HUES6 (cell line): Measurements from ENCODE around the gene ABLIM3.
A peak's percentile ranks its signal among the peaks of the same experiment; 100 is the strongest.

ENCODE experiments used
- H3K27ac ChIP-seq: 2 replicates; pipeline ENCODE4 v1.7.0; 2013; ENCODE audit warnings: low read depth, mild to moderate bottlenecking, low read length, inconsistent platforms
- H3K27me3 ChIP-seq: 2 replicates; pipeline ENCODE4 v1.6.1; 2013; ENCODE audit warnings: low read length; ENCODE audit not compliant: control insufficient read depth, insufficient read depth
- H3K36me3 ChIP-seq: 2 replicates; pipeline ENCODE4 v1.6.1; 2013; ENCODE audit warnings: low read length; ENCODE audit not compliant: control insufficient read depth, insufficient read depth
- H3K4me1 ChIP-seq: 2 replicates; pipeline ENCODE4 v1.6.1; 2013; ENCODE audit warnings: low read length; ENCODE audit not compliant: control insufficient read depth, insufficient read depth
- H3K4me3 ChIP-seq: 2 replicates; pipeline ENCODE4 v1.5.1; 2013; ENCODE audit warnings: low read depth, low read length
- H3K9ac ChIP-seq: one replicate; pipeline ENCODE4 v1.6.1; 2013; ENCODE audit warnings: mild to moderate bottlenecking, low read length
- H3K9me3 ChIP-seq: 2 replicates; pipeline ENCODE4 v1.6.1; 2013; ENCODE audit warnings: low read depth, low read length; ENCODE audit not compliant: control insufficient read depth, insufficient read depth

The ABLIM3 gene

DNA sequence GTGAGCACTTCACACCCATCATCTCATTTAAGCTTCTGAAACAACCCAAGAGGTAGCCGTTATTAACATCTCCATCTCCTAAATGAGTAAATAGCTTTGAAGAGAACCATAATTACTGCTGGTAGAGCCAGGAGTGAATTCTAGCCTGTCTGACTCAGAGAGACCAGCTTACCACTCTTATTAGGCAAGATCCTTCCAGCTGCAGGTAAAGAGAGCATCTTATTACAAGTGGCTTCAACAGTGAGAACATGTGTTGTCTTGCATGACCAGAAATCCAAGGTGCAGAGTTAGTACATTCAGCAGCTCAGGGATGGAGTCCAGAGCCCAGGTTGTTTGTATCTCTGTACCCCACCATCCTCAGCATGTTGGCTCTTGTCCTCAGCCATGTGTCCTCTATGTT, 119.5 kb downstream of the ABLIM3 start:
- H3K9ac ChIP-seq, result no peak overlapping the region
- H3K27me3 ChIP-seq, result peaks cover 55% of the 10 kb centered on the region
- H3K27ac ChIP-seq, result no peak overlapping the region
- no peaks in the 10 kb centered on the region for H3K36me3 ChIP-seq
- no peak overlapping the region for H3K4me3 ChIP-seq
- no peaks in the 10 kb centered on the region for H3K4me1 ChIP-seq
- no peaks in the 10 kb centered on the region for H3K9me3 ChIP-seq

DNA sequence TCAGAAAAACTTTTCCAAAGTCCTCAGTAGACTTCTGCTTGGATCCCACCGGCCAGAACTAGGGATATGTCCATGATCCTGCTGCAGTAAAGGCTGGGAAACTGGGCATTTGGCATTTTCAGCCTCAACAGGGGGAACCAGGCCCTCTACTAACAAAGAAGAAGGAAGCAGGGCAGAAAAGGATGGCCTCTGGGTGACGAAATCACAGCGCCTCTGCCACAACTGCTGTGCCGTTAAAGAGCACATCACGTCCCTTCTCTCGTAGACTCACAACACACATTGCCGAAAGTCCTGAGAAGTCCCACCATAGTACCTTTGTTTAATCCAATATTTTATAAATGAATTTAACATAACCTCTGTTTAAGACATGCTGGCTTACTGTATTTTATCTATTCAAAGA, 120.0 kb downstream of the ABLIM3 start:
- no peak overlapping the region for H3K27ac ChIP-seq
- peaks cover 54% of the 10 kb centered on the region for H3K27me3 ChIP-seq
- H3K4me1 ChIP-seq, result no peaks in the 10 kb centered on the region
- no peaks in the 10 kb centered on the region for H3K9me3 ChIP-seq
- H3K4me3 ChIP-seq, result no peak overlapping the region
- no peaks in the 10 kb centered on the region for H3K36me3 ChIP-seq
- no peak overlapping the region for H3K9ac ChIP-seq

DNA sequence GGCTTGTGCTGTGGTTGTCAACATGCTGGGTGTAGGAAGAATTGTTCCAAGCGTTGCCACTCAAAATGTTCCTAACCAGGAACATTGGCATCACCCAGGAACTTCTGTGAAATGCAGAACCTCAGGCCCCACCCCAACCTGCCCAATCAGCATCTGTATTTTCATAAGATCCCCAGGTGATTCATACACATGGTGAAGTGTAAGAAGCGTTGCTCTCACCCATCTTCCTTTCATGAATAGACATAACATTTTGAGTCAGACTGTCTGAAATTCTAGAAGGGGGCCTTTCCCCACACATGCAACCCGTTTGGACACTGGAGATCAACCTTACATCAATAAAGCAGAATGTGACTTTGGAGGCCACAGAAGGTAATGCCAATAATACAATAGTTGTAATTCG, 121.0 kb downstream of the ABLIM3 start:
- Histone ChIP-seq H3K4me1 (no peaks in the 10 kb centered on the region), H3K27me3 (peaks cover 53% of the 10 kb centered on the region), H3K4me3 (no peak overlapping the region), H3K9me3 (no peaks in the 10 kb centered on the region), H3K36me3 (no peaks in the 10 kb centered on the region), H3K9ac (no peak overlapping the region), H3K27ac (no peak overlapping the region)

DNA sequence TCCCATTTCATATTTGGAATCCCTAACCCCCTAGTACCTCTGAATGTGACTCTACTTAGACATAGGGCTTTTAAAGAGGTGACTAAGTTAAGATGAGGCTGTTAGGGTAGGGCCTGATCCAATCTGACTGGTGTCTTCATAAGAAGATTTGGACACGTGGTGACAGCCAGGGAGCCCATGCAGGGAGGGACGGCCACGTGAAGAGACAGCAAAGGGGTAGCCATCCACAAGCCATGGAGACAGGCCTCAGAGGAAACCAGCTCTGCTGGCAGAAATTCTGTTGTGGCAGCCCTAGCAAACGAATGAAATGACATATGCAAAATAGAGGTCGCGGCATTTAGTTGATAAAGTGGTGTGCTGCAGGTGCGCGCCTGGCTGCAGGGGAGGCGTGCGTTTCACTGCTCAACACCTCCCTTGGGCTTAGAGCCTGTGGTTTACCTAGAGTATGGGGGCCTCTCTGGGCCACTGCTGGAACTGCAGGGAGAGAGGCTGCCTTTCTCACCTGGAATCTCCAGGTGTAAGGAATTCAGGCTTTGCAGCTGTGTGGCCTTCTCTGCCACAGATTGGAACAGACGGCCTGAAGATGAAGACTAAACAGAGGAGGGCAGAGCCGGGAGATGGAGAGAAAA, 123.3 kb downstream of the ABLIM3 start:
- Histone ChIP-seq H3K36me3 (no peaks in the 10 kb centered on the region), H3K27ac (no peak overlapping the region), H3K4me3 (no peak overlapping the region), H3K9ac (no peak overlapping the region), H3K4me1 (no peaks in the 10 kb centered on the region), H3K27me3 (peaks cover 51% of the 10 kb centered on the region), H3K9me3 (no peaks in the 10 kb centered on the region)

DNA sequence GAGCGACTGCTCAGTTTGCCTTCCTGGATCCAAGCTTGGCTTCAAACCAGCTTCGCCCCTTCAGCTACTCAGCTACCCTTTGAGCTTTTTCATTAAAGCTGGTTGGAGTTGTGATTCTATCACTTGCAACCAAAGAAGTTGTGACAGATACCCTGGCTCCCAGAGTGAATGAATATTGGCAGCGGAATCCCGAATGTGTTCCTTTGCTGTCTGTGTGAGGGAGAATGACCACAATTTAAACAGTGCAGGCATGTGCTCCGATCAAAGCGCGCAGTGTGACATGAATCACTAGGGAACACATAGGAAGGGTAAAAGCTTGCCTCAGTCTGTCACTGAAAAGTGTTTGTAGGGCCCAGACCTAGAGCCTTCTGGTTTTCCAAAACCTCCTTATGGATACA, 123.8 kb downstream of the ABLIM3 start:
- no peak overlapping the region for H3K27ac ChIP-seq
- no peaks in the 10 kb centered on the region for H3K36me3 ChIP-seq
- peaks cover 51% of the 10 kb centered on the region for H3K27me3 ChIP-seq
- no peaks in the 10 kb centered on the region for H3K9me3 ChIP-seq
- no peak overlapping the region for H3K4me3 ChIP-seq
- H3K4me1 ChIP-seq, result no peaks in the 10 kb centered on the region
- no peak overlapping the region for H3K9ac ChIP-seq

DNA sequence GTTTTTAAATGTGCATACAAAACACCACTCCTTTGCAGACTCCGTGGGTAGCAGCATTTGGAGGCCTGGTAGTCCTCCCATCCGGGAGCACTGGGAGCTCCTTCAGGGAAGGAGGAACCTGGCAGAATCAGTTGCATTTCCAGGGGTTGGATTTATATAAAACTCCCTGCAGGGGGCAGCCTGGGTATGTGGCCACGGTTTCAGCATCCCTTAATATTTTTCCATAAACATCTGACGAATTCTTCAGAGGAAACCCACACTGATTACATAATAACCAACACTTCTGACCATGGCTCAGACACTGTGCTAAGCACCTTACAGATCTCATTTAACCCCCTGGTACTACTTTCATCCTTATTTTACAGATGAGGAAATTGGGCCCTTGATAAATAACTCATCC, 124.3 kb downstream of the ABLIM3 start:
- H3K27me3 ChIP-seq, result peaks cover 53% of the 10 kb centered on the region
- no peaks in the 10 kb centered on the region for H3K4me1 ChIP-seq
- H3K36me3 ChIP-seq, result no peaks in the 10 kb centered on the region
- no peak overlapping the region for H3K4me3 ChIP-seq
- H3K9me3 ChIP-seq, result no peaks in the 10 kb centered on the region
- no peak overlapping the region for H3K27ac ChIP-seq
- no peak overlapping the region for H3K9ac ChIP-seq

DNA sequence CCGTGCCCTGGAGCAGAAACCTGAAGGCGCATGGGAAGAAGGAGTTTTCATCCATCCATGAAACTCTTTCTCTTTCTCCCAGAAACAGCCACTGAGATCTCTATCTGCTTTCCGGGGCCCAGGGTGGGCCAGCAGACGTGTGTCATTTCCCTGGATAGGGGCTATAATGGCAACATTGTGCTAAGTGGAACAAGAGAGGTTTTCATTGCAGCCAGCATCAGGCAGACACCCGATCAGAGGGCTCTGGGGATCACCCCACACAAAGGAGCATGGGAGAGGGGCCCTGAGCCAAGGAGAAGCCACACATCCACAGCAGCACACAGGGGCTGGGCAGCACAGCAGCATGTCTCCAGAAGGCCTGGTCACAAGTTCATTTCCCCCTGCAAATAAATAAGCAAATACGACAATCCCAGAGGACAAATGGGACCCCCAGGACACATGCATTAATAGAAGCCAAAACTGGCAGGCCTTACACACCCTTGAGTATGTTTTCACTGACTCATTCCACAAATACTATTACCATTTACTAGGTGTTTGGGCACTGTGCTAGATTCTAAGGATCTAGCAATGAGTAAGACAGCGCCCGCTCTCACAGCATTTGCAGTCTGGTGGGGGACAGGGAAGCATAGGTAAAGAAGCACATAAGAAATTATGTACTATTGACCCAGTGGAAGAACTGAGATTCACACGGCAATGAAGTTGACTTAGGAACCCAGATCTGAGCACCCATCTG, 126.1 kb downstream of the ABLIM3 start:
- Histone ChIP-seq H3K9me3 (no peaks in the 10 kb centered on the region), H3K9ac (no peak overlapping the region), H3K4me1 (no peaks in the 10 kb centered on the region), H3K4me3 (no peak overlapping the region), H3K36me3 (no peaks in the 10 kb centered on the region), H3K27ac (no peak overlapping the region), H3K27me3 (peaks cover 52% of the 10 kb centered on the region)

DNA sequence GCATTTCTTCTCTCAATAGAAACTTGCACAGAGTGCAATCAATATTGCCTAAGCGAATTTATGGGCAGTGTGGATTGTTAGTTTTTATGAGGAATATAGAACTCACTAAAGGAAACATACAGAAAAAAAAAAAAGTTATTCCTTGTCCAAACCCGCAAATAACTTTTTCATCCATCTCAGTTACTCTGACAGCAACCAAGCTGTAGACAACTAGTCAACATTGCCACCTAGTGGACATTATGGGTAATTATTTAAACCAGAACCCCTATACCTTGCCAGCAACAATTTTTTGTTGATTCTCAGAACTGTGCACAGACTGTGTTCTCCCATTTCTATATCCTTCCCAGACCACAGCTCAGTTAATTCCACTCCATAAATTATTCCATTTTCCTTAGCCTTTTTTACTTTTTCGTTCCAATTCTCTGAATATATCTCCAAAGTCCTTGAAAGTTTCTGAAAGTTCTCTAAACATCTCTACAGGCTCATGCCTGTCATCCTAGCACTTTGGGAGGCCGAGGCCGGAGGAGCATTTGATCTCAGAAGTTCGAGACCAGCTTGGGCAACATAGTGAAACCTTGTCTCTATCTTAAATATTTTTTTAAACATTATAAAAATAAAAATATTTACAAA, 127.8 kb downstream of the ABLIM3 start:
- peaks cover 52% of the 10 kb centered on the region for H3K27me3 ChIP-seq
- no peaks in the 10 kb centered on the region for H3K9me3 ChIP-seq
- H3K36me3 ChIP-seq, result no peaks in the 10 kb centered on the region
- H3K9ac ChIP-seq, result no peak overlapping the region
- H3K27ac ChIP-seq, result no peak overlapping the region
- no peak overlapping the region for H3K4me3 ChIP-seq
- H3K4me1 ChIP-seq, result peaks cover 12% of the 10 kb centered on the region

DNA sequence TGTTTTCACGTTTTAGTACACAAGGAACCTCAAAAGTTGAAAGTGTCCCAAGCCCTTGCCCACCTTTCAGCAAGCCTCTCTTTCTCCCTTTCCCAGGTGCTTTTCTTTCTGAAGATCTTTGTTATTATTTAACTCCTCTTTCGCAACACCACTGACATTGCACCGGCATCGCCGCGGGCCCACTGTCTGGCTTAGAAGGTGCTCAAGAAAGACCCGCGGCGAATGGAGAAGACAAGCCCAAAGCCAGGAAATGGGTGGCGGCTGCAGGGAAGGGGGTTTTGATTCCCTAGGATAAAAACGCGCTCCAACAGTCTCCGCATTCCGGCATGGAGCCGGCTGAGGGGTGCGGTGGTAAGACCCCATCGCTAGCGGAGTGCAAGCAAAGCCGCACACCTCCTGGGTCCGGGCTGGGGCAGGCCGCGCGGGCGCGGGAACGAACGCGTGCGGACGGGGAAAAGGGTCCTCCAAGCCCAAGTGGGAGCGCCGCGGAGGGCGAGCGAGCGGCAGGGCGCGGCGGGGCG, 130.0 kb downstream of the ABLIM3 start:
- peak overlapping the region; percentile 66 for H3K4me3 ChIP-seq
- peak overlapping the region; percentile 49 for H3K9ac ChIP-seq
- H3K36me3 ChIP-seq, result no peaks in the 10 kb centered on the region
- no peak overlapping the region for H3K27ac ChIP-seq
- no peaks in the 10 kb centered on the region for H3K9me3 ChIP-seq
- peaks cover 41% of the 10 kb centered on the region for H3K27me3 ChIP-seq
- peaks cover 12% of the 10 kb centered on the region for H3K4me1 ChIP-seq

DNA sequence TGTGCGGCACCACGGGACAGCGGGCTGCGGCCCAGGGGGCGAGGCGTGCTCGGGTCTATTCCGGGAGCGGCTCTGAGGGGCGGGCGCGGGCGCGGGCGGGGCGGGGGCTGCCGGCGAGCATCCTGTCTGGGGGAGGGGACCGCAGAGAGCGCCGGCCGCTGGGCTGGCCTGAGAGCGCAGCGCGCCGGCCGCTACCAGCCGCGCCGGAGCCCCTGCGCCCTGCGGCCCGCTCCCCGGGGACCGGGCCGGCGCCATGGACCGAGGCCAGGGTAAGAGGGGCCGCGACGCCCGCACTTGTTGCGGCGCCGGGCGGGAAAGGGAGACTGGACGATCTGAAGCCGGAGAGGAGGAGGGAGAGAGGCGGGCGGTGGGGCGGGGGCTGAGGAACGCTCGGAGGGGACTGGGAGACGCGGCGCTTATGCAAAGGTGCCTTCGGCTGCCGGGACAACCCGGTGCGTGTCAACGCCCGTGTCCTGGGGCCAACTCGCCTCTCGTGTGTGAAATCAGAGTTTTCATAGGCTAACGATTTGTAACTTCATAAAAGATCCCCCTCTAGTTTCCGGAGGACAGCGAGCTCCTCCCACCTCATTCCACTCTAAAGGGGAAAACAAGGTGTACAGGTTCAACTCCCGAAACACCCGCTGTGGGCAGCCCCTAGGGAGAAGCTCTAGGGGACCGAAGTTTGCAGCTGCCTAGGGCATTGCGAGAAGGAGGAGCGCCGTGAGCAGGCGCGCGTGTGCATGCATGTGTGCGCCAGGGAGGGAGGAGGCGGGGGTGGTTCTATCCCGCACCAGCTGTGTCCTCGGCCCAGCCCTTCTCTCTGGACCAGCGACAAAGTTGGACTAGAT, 130.6 kb downstream of the ABLIM3 start, which contains the start of gene AFAP1L1:
Gene AFAP1L1, plus strand, starts transcription at position 144 of the 848 bp plus-strand sequence. Its CDS starts 110 bp downstream, at position 254.
- Histone ChIP-seq H3K4me1 (peaks cover 12% of the 10 kb centered on the region), H3K27me3 (peaks cover 45% of the 10 kb centered on the region), H3K9me3 (no peaks in the 10 kb centered on the region), H3K4me3 (peak within 1 kb of the TSS; percentile 66), H3K9ac (peak within 1 kb of the TSS; percentile 49), H3K27ac (no peak within 1 kb of the TSS), H3K36me3 (no peaks in the 10 kb centered on the region)
